NCI-H2196 (cell line): ENCODE measurements around the gene TMEM151B.

Experiments
- DNase-seq: peaks from one replicate; lab custom pipeline; 2025; ENCODE audit not compliant: unreplicated experiment; lab: John Stamatoyannopoulos, UW

TMEM151B gene

DNA sequence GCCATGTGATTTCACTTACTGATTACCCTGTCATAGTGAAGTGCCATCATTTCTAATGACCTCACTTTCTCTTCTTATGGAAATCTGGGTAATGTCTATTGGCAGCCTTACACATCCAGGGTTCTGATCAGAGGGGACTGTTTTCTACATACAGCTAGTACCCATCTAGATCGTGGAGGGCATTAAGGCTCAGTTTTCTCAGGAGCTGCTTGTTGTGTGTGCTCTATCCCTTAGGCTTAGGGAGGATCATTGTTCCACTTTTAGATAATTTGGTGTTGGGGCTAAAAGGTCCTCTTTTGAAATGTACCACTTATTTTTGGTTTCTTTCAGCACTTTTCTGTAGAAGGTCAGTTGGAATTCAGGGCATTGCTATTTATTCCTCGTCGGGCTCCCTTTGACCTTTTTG lies 19.5 kb upstream of the TMEM151B start:
- DNase-seq, result no peak

DNA sequence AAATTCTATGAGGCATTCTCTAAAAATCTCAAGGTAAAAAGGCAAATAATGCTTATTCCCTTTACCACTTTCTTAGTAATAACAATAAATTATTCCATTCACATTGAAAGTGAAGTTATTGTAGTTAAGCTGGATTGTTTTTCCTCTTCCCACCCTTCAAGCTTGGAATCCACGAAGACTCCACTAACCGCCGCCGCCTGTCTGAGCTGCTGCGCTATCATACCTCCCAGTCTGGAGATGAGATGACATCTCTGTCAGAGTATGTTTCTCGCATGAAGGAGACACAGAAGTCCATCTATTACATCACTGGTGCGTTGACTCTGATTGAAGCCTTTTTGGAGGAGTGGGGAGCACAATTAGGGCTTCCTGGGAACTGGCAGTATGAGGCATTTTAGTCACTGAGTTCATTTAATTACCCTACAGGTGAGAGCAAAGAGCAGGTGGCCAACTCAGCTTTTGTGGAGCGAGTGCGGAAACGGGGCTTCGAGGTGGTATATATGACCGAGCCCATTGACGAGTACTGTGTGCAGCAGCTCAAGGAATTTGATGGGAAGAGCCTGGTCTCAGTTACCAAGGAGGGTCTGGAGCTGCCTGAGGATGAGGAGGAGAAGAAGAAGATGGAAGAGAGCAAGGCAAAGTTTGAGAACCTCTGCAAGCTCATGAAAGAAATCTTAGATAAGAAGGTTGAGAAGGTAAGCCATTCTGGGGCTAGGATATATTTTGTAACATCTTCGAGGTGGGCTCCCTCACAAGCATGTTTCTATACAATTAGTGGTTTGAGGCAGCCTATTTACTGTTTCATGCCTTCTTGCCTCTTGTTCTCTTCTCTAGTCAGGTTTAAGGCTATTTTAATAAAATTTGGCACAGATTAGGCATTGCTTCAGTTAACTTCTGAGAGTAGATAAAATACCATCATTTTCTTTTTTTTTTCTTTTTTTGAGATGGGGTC lies 18.4 kb upstream of the TMEM151B start:
- DNase-seq, result no peak

- peak; percentile 42 for DNase-seq
Observed at GRCh38 chr6:44253307-44254101, 16.7 kb upstream of the TMEM151B start.

DNA sequence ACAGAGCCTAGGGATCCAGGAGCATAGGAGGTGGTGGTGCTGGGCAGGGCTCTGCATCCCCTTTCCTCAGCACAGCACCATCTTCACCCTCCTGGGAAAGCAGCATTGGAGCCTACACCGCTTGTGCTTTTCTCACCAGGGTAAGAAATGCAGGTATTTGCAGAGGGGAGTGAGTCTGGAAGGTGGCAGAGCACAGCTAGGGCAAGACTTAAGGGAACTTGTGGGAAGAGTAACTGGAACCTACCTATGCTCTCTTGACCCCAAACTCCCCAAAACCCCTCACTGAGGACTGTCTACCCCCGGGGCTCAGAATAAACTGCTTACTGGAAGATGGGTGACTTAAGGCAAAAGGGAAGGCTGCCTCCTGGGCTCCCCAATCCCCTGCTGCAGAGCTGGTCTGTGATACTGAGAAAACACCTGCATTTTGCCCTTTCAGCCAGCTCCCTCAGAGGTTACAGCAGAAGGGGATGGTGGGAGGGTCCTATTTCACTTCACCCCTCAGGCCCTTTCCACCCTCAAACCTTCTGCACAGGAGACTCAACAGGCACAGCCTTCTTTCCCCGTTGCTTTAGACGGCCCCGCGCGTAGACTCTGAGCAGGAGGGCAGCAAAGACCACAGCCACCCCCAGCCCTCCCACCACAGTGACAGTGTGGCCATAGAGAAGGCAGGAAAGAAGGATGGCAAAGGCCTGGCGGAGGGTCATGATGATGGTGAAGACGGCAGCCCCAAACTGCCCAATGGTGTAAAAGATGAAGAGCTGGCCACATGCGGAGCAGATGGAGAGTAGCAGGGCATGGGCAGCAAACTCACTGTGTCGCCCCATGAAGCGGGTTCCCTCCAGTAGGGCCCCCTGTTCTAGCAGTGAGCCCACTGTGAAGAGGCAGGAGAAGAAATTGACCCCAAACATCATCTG lies 15.8 kb upstream of the TMEM151B start:
- no peak for DNase-seq

- no peak for DNase-seq
Observed at GRCh38 chr6:44255105-44255808, 15.0 kb upstream of the TMEM151B start.

DNA sequence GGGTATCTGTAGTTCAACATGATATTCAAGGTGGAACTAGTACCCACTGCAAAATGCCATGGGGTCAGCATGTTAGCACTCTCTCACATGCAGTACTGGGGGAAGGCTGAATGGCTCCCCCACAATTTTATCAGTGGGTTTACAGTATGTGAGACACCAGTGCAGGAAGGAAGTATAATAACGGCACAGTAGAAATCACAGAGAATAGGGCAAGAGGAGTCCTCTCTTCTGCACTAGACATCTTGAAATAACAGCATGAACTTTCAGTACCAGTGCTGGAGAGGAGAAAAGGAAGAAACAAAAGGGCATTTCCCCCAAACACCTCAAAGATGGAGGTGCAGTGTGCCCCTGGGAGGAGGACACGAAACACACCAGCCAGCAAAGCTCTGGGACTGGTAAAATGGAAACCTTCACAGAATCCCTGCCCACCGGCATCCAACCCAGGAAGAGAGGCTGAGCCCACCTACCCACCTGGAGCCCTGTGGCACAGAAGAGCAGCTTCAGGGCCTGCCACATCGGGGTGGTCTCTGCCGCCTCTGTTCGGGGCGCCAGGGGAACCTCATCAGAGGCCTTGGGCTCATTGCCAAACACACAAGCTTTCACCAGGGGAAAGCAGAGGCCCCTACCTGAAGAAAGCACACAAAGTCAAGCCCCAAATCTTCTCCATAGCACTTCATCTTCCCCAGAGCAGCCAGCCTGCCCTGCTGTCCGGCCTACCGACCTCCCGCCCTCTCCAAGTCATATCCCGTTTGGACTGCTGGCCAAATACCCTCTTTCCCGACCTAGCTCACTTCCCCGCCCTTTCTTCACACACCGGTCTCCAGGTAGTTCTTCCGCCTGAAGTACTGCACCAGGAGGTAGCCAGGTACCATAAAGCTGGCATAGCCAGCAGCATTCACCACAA lies 14.1 kb upstream of the TMEM151B start:
- DNase-seq, result no peak

GRCh38 chr6:44256775-44257024 lies 13.6 kb upstream of the TMEM151B start:
- no peak for DNase-seq

- DNase-seq, result peak; percentile 88
Observed at GRCh38 chr6:44257025-44257752, 13.1 kb upstream of the TMEM151B start, which contains the start of gene SLC35B2. TSS of gene SLC35B2 (minus strand) at chr6:44257528. CDS start at chr6:44257410, 118 bp downstream.

DNA sequence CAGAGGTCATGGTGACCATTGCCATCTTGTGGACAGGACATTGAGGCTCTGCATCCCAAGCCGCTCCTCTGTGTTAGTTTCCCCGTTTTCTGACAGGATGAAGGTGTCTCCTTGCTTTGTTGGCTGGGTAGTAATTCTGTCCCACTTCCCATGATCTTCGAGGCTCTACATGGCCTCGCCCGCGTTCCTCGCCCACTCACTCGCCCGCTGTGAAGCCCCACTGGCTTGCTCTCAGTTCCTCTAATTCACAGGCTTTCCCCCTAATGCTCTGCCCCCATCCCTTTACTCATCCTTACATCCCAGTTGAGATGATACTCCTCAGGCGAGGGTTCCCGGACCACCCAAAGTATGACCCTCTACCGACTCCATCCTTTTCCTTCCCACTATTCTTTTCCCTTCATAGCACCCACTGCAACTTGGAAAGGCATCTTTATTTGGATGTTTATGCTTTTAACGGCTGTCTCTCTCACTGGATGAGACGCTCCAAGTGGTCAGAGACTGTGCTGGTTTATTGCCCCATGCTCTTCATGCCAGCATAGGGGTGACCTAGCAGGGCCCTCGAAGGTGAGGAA lies 12.4 kb upstream of the TMEM151B start:
- no peak for DNase-seq

DNA sequence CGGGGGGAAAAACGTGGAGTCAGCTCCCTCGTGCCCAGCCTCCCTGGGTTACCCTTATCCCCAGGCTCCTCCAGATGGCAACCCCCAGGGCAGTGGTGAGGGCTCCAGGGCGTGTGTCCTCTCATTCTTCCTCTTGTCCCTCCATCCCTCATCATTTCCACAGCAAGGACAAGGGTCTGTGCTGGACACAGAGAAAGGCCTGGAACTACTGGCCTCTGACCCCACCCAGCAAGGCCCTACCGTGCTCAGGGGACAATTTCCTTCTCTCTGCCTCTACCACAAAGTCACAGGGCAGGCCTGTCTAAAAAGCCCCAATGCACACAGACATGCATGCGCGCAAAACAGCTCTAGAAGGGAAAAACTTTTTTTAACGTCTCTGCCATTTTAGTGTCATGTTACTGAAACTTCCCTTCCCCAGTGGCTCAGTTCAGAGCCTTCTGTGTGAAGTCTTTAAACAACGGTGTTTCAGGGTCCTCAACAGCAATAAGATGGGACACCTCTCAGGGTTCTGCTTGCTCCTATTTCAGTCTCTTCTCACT lies 11.9 kb upstream of the TMEM151B start:
- no peak for DNase-seq

- DNase-seq, result no peak
Observed at GRCh38 chr6:44258921-44259320, 11.3 kb upstream of the TMEM151B start.

DNA sequence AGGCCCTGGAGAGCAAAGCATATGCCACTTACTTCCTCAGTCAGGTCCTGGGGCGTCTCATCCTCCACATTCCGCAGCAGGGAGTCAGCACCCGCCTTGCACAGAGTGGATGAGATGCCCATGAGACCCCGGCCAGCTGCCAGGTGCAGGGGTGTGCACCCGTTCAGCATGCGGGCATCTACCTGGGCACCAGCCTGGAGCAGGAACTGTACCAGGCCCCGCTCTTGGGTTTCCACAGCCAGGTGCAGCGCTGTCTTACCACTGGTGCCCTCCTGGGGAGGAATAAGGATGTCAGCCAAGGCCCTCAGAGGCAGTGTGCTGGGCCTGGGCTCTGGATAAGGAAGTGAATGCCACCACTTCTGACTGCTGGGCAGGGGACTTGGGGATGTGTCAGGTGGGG lies 10.2 kb upstream of the TMEM151B start:
- DNase-seq, result no peak

DNA sequence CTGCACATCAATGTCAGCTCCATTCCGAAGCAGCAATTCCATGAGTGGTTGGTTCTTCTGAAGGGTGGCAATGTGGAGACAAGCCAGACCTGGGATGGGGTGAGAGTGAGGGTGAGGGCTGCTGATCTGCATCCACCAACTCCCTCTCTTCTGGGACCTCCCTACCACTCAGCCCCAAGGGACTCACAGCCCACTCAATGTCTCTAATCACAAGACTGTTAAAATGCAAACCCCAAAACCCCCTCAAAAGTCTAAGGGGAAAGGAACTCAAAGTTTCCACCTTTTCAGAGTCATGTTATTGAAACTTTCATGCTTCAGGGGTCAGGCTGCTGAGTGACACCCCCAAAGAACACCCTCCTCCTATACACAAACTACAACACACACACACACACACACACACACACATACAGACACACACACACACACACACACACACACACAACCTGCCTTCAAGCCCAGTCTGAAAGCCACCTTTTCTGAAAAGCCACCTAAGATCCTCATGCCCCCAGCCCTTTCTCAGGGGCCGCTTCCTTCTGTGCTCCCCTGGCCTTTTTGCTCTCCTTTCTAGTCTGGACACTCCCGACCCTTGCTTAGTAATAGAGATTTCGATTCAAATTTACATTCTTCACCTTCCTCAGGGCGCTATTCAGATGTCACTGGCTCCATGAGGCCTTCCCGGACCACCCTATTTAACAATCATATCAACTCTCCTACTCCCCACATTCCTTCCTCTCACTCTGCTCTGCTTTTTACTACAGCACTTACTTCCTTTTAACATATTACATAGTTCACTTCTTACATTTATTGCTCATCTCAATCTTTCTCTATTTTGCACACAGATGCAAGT lies 9.6 kb upstream of the TMEM151B start:
- DNase-seq, result no peak

DNA sequence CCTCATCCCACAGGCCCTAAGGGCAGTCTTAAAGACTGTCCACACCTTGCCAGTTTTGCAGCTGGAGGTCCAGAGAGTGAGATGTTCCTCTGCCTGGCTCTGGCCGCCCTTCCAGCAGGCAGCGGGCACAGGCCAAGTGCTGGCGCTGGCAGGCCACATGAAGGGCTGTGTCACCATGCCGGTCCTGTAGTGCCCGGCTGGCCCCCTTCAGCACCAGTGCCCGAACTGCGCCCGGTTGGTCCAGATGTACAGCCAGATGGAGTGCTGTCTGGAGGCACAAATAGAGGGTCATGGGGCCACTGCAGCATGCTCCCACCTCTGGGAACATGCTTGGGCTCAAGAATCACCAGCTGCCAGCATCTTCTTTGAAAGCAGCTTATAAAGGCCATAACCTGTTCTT lies 8.7 kb upstream of the TMEM151B start:
- DNase-seq, result no peak

DNA sequence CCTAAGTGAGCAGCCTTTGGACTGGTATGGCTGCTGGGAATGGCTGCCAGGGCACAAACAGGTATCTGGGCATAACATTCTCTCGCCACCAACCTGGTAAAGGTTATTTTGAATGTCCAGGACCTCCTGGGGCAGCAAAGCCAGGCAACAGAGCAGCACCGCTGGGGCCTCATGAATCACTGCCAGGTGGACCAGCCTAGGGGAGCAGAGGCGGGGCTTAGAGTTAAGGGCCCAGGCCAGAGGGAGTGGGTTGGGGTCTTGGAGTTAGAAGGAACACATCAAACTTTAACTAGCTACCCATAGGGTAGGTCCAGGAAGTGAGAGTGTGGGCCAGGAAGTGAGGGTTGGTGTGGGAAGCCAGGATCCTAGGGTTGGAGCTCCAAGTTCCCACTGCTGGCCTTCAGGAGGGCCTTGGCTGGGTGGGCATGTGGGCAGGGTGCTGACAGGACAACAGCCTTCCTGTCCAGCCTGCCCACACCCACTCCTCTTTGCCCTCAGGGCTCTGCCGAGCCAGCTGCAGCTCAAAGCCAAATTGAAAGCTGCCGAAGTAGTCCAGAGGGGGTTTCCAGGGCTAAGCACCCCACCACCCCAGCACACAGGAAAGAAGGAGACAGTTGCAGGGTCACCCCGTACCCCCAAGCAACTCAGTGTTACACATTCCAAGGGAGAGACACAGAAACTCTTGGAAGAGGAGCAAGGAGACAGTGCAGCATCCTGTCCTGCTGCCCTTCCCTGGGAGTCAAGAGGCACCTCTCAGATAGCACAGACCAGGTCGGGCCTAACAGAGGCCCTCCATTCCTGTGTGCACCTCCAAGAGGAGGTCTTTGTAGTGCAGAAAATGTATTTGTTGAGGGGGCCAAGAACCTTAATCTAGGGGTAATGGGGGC lies 7.5 kb upstream of the TMEM151B start:
- no peak for DNase-seq

GRCh38 chr6:44263354-44264100 lies 6.7 kb upstream of the TMEM151B start:
- no peak for DNase-seq
